AG09319 (cell line): Measurements from ENCODE around the gene PRR23E.

Experiments used
- DNase-seq: peaks from one replicate; pipeline ENCODE4 v3.0.0-alpha.2; 2010; ENCODE audit warnings: low read depth; ENCODE audit errors: extremely low read depth
- TF ChIP-seq, protein P1 (sequence below): IDR thresholded peaks from 2 replicates; pipeline ENCODE4 v1.5.1; 2011; ENCODE audit warnings: low read depth, mild to moderate bottlenecking, inconsistent platforms, low read length, moderate library complexity

Gene PRR23E

GRCh38 chr3:127150513-127151250 is 42.2 kb upstream of the PRR23E start:
- no peak for DNase-seq
- TF ChIP-seq, protein P1, sequence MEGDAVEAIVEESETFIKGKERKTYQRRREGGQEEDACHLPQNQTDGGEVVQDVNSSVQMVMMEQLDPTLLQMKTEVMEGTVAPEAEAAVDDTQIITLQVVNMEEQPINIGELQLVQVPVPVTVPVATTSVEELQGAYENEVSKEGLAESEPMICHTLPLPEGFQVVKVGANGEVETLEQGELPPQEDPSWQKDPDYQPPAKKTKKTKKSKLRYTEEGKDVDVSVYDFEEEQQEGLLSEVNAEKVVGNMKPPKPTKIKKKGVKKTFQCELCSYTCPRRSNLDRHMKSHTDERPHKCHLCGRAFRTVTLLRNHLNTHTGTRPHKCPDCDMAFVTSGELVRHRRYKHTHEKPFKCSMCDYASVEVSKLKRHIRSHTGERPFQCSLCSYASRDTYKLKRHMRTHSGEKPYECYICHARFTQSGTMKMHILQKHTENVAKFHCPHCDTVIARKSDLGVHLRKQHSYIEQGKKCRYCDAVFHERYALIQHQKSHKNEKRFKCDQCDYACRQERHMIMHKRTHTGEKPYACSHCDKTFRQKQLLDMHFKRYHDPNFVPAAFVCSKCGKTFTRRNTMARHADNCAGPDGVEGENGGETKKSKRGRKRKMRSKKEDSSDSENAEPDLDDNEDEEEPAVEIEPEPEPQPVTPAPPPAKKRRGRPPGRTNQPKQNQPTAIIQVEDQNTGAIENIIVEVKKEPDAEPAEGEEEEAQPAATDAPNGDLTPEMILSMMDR, result no peak

DNA sequence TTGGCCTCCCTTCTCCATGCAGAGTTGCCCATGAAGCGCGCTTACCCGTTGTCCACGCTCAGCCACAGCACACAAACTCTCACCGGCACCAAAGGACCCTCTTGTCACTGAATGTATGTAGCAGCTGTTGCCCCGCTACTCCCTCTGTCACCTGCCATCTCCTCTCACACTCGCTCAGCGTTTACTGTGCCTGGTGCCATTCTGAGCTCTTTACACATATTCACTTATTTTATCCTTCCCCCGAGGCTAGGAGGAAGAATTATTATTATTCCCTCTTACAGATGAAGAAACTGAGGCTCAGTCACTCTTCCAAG is 41.7 kb upstream of the PRR23E start:
- TF ChIP-seq, protein P1, result no peak
- DNase-seq, result no peak

- TF ChIP-seq, protein P1, result no peak
- DNase-seq, result no peak
Observed at GRCh38 chr3:127151992-127152650, 40.8 kb upstream of the PRR23E start.

GRCh38 chr3:127152684-127153505 is 40.0 kb upstream of the PRR23E start:
- TF ChIP-seq, protein P1, result no peak

DNA sequence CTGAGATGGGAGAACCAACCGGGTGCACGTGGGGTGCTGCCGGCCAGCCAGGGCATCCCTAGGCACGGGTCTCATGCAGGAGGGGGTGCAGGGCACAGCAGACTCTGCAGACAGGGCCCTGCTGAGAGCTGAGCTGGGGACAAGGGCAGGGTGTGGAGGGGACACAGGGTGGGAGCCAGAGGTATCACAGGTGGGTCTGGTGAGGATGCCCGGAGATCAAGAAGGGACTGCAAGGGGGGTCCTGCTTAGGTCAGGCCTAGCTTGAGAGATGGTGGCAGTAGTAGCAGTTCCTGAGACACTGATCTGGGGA is 39.5 kb upstream of the PRR23E start:
- TF ChIP-seq, protein P1, result no peak
- no peak for DNase-seq

More at GRCh38 chr3:127152684-127153505, 40.0 kb upstream of the PRR23E start:
- DNase-seq, result no peak

DNA sequence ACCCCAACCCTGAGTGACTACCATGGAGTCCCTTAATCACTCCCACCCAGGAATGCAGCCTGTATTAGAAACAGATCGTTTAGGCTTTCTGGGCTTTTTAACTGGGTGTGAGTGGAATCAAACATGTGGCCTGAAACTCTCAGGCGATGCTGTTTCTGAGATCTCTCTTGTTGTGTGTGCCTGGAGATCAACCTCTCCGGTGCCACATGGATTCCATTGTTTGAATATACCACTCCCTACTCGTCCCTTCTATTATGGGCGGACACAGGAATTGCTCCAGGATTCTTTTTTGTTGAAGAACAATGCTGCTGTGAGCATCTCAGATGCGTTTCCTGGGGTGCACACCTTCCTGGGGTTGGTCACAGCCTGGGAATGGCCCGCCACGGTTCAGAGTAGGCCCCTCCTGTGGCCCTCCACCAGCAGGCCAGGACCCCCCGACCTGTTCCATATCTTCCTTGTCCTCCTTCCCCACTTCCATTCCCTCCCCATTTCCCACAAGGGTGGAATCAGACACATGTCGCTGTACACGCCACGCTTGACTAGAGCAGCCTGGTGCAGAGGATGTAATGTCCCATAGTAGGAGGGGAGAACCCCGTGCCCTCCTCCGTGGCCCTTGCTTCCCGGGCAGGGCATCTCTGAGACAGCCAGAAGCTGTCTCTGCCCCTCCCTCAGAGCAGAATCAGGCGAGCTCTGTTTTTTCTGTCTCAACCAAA is 36.4 kb upstream of the PRR23E start:
- TF ChIP-seq, protein P1, result no peak
- DNase-seq, result no peak
